Measurements from ENCODE around the gene PCDH15.

Gene PCDH15
- 0 to 0.37 (median 0.07) reads per million in 18 experiments for total RNA-seq

DNA sequence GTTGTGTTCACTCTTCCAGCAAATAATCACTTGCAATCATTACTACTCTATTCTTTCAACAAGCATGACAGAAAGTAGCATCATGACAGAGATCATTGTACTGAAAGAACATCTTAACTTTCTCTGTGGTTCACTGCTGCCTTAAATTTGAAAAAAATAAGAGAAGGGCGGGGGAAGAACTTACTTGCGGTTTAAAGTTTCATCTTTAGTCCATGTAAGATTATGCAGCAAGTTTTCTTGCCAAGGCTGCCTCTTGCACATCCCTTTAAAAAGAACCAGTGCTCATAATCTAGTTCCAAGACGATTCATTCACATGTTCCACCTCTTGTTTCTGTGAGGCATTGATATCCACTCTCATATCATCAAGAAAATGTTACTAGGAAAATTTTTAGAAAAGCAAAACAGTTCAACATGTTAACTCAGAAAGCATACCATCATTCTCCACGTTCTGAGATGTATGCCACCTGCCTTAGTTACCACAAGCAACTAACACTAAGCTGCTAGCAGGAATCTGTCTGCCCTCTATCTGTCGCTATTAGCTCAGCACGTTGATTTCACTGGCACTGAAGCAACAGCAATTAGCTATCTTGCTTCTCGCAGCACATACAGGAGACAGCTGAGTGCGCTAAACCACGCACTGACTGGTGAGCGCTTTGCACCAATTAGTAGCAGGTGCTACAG lies at the start of gene PCDH15:
TSS of gene PCDH15 (minus strand) at position 491 of the 681 bp plus-strand sequence. CDS start 136,969 bp downstream, outside the sequence.
- DNase-seq = no peak

DNA sequence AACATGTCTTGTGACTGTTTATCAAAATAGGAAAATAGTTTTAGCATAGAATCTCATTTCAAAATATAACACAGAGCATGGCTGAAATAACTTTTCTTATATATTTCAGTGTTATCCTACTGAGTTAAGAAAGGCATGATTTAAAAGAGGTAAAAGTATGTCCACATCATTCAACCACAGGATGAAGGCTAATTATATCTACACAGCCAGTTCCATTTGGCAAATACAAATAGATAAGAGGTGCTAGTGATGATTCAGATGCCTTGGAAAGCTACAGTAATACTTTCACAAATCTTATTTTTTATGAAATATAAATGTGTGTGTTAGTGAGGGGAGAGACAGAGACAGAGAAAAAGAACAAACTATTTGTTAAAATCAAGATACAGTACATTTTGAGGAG lies 42.9 kb upstream of the PCDH15 start:
- DNase-seq = no peak

DNA sequence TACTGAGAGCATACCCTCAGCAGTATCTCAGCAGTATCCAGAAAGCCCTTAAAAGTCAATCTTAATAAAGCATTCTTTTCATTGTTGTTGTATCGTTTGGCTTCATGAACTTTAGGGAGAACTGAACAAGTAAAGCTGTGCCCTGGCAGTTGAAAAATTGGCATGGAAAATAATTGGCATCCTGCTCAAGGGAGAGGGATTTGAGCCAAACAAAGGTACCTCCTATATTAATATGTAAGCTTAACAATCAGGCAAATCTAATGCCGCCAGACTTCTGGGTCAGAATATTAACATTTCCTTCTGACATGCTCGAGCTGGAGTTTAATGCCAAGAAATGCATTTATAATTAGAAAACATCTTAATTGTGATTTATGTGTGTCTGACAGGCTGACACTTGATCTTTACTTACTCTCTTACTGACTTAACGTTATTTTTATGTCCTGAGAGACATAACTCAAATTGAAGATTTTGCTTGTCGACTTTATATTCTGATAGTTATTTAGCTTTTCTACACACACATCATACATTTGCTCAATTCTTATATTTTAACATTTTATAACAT lies 42.1 kb upstream of the PCDH15 start:
- DNase-seq = no peak

DNA sequence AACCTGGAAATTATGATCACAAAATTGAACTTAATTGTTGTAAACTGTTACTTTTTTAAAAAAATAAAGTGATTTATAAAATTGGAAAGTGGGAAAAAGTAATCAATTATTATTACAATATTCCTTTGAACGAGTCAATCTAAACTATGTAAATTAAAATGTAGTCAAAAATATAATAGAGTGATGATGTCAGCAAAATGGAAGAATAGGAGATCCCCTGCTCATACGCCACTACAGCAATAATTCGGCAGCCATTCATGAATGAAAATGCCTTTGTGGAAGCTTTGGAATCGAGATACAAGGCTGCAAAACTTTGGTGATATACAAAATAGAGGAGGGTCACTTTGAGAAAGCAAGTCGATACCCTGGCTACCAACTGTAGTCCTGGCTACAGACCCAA lies 36.4 kb upstream of the PCDH15 start:
- no peak for DNase-seq

DNA sequence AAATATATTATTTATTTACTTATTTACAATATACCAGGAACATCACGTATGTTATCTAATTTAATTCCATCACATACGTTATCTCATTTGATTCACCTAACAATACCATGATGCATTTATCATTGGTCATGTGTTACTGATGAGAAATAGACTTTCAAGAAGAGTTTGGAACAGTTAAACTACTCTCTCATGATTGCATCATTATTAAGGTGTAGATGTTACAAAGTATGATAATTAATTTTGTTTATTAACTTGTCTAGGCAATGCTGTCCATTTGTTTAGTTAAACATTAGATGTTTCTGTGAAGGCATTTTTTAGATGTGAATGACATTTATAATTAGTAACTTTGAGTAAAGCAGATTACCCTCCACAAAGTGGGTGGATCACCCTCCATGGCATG lies 32.0 kb upstream of the PCDH15 start:
- DNase-seq = no peak

DNA sequence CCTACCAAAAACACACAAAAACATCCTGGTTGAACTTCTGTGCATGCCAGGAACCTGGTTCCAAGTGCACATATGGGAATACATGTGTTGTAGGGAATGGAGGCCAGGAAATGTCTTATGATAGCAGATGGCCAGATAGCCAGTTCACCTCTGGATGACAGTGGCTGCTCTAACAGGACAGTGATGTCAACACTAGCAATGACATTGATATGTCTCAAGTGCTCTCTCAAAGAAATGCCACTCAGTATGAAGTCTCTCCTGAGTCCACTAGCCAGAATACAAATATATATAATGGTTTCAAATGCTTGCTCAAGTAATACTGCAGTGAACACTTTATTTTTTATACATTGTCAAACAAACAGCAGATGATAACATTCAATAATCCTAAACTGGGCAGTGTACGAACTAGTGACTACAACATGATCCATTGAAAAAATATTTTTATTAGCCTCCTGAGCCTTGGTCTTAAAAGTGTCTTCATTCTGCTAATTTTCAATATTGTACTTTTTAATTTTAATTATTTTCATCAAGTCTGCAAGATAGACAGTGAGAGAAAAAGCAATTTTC lies 26.0 kb upstream of the PCDH15 start:
- DNase-seq = no peak

DNA sequence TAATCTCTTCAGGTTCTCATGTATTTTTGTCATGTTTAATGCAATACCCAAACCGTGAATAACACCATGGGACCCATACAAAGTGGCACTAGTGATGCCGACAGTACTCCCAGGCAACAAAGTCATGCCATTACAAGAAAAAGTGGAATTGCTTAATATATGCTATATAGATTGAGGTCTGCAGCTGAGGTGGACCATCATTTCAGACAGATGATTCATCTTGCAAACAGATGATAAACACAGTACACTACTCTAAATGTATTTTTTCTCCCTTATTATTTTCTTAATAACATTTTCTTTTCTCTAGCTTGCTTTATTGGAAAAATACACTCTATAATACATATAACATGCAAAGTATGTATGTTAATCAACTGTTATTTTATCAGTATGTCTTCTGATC lies 14.6 kb upstream of the PCDH15 start:
- no peak for DNase-seq

DNA sequence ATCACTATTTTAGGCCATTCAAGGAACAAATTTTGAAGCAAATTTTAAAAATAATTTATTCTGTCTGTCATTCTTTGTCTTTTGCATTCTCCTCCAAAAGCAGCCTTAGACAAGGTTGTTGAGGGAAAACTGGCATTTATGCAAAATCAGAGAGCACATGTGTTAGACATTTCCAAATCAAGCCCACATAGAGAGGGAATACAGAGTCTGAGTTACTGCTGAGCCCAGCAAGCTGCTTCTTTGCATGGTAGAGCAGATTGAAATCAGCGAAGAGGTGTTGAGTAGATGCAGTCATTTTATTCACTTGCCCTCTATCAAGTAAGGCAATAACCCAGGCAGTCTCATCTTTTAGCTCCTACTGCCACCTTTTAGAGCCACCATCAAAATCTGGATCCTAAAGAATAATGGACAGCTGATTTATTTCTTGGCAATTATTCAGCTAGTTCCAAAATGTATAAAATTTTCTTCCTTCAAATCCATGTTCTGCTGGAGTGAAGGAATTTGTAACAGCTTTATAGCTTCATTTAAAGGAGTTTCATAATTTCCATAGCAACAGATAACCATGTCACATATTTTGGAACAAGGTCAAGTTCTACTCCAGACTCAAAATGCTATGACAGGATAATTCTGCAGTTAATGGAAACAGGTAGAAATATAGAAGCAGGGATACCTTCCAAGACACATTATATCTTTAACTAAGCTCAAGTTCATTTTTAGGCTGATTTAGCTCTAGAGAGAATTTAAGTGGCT lies 7.3 kb upstream of the PCDH15 start:
- DNase-seq = no peak

DNA sequence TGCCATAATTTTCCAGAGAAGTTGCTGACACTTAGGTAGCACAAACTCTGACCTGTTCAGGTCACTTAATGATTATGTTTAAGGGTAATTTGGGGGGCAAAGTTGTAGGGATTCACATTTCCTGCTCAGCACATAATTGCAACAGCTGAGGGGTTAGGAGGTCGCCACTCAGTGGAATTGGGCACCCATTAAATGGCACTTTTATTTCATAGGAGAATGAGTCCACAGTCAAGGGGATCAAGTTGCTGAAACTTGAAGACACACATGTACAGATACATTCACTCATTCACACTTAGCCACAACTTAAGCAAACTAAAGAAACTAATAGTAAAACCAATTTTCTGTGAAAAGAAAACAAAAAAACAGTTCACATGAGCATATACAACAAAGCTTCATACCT lies 1.5 kb downstream of the PCDH15 start:
- no peak for DNase-seq

DNA sequence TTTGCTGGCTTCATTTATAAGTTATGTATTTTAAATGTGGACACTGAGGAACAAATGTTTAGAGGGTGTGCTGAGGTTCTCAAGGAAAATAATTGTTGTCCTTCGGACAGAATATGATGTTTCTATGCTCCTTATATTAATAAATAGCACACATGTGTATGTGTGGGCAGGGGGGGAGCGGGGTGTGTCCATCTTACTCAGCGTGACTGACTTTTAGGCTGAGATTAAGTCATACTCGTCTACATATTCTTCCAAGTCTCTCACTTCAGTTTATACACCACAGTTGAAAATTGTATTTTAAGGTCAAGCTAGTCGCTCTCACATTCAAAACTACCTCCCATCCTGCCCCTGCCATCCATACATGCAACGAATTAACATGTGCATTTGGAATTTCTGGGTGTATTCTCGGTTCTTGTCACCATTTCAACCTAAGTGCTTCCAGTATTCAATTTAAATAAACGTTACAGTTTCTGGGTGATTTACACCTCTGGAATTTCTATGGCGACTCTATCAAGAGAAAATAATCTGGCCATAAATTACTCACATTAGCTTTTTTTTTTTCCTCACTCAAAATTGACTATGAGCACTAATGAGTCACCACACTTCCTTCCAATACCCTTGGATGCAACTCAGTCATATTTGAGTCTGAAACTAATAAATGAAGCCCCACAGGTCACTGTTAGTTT lies 3.3 kb downstream of the PCDH15 start:
- no peak for DNase-seq

DNA sequence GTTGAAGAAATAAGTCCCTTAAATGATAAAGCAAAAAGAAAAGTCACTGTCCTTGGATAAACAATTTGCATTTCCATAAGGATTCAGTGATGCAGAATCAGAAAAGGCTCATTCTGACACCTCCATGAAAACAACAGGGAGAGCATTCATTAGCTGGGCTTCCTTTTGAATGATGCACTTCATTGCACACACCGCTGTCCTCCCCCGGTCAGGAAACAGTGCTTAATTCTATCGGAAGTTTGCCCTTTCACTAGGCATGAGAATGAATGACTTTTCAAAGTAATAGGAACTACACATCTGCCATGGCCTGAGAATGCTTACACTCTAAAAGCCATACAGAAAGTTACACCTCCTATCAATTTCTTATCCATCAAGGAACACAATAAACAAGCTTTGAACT lies 4.2 kb downstream of the PCDH15 start:
- DNase-seq = no peak

DNA sequence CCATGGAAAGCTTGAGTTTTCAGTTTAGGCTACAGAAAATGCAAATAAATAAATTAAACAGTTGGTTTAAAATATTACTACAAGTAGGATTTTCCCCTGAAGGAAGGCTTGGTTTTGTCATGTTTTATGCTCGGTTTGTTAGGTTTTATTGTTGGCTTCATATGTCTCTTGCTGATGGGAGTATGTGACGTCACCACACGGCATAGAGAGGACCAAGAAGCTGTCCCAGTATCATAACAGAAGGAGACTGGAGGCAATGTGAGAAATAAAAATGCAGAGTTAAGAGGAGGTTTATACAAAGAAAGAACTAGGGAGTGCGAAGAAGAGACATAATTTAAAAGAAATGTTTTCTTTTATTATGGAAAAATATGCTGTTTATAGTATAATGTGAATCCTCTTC lies 24.4 kb downstream of the PCDH15 start:
- DNase-seq = no peak

DNA sequence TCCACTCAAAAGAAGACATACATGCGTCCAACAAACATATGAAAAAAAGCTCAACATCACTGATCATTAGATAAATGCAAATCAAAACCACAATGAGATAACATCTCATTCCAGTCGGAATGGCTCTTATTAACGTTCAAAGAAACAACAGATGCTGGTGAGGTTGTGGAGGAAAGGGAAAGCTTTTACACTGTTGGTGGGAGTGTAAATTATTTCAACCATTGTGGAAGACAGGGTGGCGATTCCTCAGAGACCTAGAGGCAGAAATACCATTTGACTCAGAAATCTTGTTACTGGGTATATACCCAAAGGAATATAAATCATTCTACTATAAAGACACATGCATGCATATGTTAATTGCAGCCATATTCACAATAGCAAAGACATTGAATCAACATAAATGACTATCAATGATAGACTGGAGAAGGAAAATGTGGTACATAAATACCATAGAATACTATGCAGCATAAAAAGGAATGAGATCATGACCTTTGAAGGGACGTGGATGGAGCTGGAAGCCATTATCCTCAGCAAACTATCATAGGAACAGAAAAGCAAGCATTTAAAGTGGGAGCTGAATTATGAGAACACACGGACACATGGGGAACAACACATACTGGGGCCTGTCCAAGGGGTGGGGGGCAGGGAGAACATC lies 28.4 kb downstream of the PCDH15 start:
- no peak for DNase-seq

DNA sequence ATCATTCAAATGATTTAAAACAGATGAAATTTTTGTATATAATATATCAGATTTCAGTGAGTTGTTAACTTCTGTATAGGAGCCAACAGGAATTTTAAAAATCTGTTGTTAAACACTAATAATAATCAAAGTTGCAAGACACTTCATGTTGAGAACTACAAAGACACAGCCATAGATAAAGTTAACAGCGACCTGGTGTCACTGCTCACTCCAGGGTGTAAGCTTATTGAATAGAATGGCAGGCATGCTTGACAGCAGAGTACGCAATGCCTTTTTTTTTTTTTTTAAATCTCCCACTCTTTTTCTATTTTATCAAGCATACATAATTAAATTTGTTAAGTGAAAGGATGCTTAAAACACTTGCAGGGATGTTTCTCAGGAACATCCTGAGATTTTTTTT lies 32.0 kb downstream of the PCDH15 start:
- DNase-seq = no peak

DNA sequence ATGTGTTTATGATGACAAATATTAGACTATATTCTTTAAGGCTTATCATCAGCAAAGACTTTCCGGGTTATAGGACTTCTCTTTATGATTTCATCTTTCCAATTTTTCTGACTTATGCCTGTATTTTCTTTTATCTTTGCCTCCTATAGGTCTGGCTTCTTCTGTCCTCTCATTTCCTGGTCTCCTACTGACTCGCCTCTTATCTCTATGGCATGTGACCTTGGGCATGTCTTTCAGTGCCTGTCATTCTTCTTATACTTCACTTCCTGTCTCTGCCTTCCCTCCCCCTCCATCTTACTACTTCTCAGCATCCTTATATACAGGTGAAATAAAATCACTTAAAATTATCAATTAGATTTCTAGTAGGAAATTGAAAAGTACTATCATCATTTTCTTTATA lies 42.2 kb downstream of the PCDH15 start:
- DNase-seq = no peak

DNA sequence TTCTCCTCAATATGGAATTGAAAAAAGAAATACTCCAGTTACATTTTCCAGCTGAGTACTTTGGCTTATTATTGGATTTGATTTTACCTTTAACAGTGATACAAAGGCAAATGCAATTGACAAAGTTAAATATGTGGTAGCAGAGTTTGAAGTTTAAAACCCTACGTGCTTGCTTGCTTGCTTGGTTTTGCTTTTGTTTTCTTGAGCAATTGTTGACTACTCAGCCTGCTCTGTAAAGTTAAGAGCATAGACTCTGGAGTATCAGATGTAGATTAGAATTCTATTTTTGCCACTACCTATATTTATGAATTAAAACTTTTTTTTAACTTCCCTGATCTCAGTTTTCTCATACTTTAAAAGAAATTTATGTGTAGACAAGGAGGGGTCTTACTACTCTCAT lies 51.4 kb downstream of the PCDH15 start:
- DNase-seq = no peak

DNA sequence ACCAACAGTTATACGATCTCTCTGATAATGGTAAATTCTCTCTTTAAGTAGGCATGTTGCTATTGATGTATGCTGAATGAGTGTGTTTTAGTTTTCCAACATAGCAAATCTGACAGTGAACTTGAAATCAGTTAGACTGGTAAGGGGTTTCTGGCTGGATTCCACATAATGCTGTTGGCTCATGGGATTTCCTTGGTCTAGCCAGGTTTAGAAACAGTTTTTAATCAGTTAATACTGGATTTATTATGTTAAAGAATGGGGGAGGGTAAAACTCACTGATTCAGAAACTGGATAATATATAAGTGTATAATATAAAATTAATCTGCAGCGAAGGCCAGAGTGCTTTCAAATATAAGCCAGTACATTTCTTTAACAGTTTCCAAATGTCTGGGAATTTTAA lies 55.6 kb downstream of the PCDH15 start:
- DNase-seq = no peak

DNA sequence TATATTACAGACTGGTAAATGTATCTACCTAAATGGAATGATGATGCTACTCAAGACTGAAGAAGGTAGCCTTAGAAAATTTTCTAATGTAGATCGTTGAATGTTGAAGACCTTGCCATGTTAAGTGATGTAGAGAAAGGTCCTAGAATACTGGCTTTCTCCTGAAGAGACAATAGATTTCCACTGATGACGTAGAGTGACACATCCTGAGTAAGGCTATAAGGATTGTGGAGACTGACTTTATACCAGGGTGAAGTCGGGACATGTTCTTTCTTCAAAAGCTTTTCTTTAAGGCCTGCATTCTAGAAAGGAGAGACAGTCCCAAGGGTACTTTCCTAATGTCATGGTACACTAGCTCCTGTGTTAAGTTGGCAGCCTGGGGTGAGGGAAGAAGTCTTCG lies 58.6 kb downstream of the PCDH15 start:
- no peak for DNase-seq

DNA sequence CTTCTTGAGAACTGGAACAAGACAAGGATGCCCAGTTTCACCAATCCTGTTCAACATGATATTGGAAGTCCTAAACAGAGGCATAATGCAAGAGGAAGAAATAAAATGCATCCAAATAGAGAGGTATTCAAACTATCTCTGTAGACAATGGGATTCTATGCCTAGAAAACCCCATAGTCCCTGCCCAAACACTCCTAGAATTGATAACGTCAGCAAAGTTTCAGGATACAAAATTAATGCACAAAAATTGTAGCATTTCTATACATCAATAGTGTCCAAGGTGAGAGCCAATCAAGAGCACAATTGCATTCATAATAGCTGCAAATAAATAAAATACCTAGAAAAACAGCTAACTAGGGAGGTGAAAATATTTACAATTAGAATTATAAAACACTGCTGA lies 72.5 kb downstream of the PCDH15 start:
- DNase-seq = no peak

DNA sequence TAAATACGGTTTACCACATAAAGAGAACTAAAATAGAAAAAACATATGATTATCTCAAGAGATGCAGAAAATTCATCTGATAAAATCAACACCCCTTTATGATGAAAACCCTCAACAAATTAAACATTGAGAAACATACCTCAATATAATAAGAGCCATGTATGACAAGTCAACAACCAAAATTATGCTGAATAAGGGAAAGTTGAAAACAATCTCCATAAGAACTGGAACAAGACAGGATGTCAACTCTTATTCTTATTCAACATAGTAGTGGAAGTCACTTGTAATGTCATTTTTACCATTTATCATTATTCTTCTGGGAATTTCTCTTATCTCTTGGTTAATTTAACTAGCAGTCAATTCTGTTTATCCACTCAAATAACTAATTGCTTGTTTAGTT lies 79.0 kb downstream of the PCDH15 start:
- DNase-seq = no peak

DNA sequence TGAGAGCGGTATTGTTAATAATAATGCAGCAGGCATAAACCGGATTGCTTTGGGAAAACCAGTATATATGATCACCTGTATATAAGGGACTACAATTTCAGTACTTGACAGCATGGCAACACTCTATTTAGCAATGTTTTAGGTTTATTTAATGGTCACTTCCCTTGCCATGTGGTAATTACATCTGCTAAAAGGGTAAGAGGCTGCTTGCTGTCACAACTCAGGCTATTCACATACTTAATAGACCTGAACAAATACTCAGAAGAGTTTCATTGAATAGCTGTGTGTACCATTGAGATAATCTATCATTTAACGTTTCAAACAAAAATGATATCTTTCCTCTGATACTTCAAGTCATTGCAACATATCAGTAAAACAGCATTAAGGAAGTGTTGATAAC lies 90.1 kb downstream of the PCDH15 start:
- no peak for DNase-seq

DNA sequence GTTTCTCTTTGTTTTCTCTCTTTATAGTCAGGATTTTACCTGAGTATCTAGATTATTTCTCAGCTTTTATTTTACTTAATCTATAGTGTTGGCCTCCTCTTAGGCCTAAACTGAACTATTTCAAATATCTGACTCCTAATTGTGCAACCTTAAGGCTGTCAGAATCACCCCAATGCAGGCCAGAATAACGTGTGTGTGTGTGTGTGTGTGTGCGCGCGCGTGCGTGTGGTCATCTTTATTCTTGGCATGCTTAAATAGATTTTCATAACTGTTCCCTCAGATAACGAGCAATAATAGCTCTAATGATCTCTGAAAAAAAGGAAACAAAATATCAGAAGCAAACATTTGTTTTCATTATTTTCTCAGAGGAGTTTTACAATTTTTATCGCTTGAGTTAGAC lies 92.4 kb downstream of the PCDH15 start:
- DNase-seq = no peak

DNA sequence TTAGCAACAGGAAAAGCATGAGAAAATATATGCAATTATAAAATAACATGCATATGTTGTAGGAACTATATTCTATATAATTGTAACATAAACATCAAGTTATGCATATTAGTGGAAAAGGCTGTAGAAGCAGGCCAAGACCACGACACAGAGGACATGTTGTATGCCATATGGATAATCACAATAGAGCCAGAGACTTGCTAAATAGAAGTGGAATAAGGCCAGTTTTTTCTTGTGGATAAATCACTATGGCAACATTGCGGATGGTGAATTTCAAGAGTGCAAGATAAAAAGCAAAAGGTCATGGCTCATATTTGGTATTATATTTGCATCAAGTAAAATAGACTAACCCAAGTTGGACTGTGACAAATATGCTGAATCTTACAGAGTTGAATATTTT lies 93.0 kb downstream of the PCDH15 start:
- DNase-seq = no peak
